Spleen (tissue), 11 donors: Measurements from ENCODE around the gene FBLN1. TPM values are rescaled to one million over a fixed set of nuclear protein-coding genes. Genes with fewer than 3 reads are reported as not detected.

Experiments
- DNase-seq: peaks from one replicate; pipeline ENCODE4 v3.0.0-alpha.2; 2020
- H3K27ac ChIP-seq, 8 donors: fragments of 200-600 bp; sonication (generic) in 7 of 8; 1 replicate in 4 of 8; 2 replicates in 4 of 8; pipeline versions ENCODE4 v1.5.0 to v1.8.0; 2016 to 2021; ENCODE audit warnings: inconsistent platforms in 4 of 8, mild to moderate bottlenecking in 4 of 8, moderate library complexity in 1 of 8
- H3K27me3 ChIP-seq, 7 donors: fragments of 200-600 bp; sonication (generic) in 6 of 7; replicated peaks in 1 of 7; 1 replicate in 4 of 7; 2 replicates in 3 of 7; pipeline versions ENCODE4 v1.5.0 to v1.8.0; 2016 to 2021; ENCODE audit warnings: inconsistent platforms in 3 of 7, mild to moderate bottlenecking in 1 of 7
- H3K36me3 ChIP-seq, 6 donors: fragments of 200-600 bp; sonication (generic) in 5 of 6; 1 replicate in 4 of 6; 2 replicates in 2 of 6; pipeline versions ENCODE4 v1.5.0 to v1.8.0; 2016 to 2021; ENCODE audit warnings: inconsistent platforms in 2 of 6
- H3K4me1 ChIP-seq, 6 donors: fragments of 200-600 bp; sonication (generic) in 5 of 6; 1 replicate in 3 of 6; 2 replicates in 3 of 6; pipeline versions ENCODE4 v1.5.0 to v1.8.0; 2016 to 2021; ENCODE audit warnings: inconsistent platforms in 3 of 6
- H3K4me3 ChIP-seq, 8 donors: fragments of 200-600 bp; sonication (generic) in 7 of 8; 1 replicate in 4 of 8; 2 replicates in 4 of 8; pipeline versions ENCODE4 v1.5.0 to v1.8.0; 2016 to 2021; ENCODE audit warnings: inconsistent platforms in 4 of 8, mild to moderate bottlenecking in 4 of 8, moderate library complexity in 2 of 8
- H3K9me3 ChIP-seq, 8 donors: fragments of 200-600 bp; sonication (generic) in 7 of 8; 1 replicate in 4 of 8; 2 replicates in 4 of 8; pipeline versions ENCODE4 v1.5.0 to v1.8.0; 2016 to 2021; ENCODE audit warnings: inconsistent platforms in 4 of 8
- POLR2A ChIP-seq, 3 donors: fragments of 450-650 bp; IDR thresholded peaks; one replicate each; pipeline ENCODE4 v1.5.1; 2017; ENCODE audit warnings: antibody characterized with exemption in 3 of 3, mild to moderate bottlenecking in 1 of 3
- POLR2AphosphoS5 ChIP-seq, 3 donors: sonication (generic); formaldehyde crosslinking; IDR thresholded peaks; one replicate each; pipeline ENCODE4 v1.5.1; 2017; ENCODE audit warnings: antibody characterized with exemption in 3 of 3
- WGBS, 5 donors: extraction: QIAGEN DNeasy Blood & Tissue Kit in 3 of 5; methylation state at CpG; one replicate each; pipeline versions ENCODE4 v1.1.5 to v1.1.7; 2013 to 2018; 5-methylcytosine and 5-hydroxymethylcytosine counted together
- intact Hi-C: fragments of 100-400 bp; cut with DNase I; formaldehyde crosslinking; loops from one replicate; pipeline ENCODE4 v1.15.0; 2023; ENCODE audit warnings: low total_unique reads
- polyA plus RNA-seq, 3 donors: library from polyadenylated mRNA; stranded (reverse); fragments of 200-250 nt; gene quantifications; one replicate each; pipeline ENCODE4 v1.2.1, GENCODE V29; 2013
- total RNA-seq, 7 donors: library from RNA; depleted of rRNA in 3 of 7; stranded (reverse); fragments of >200 nt in 3 of 7; fragmentation: NEBNext Ultra II Directional in 4 of 7; extraction: Animal tissue kit (Norgen Biotek cat#: 25700) in 4 of 7; gene quantifications; one replicate each; pipeline versions ENCODE4 v1.1.0 to v1.2.1, GENCODE V29; 2016 to 2021
- TF ChIP-seq, protein P1 (sequence below), 11 experiments: fragments of 200-600 bp in 7 of 11; fragments of 450-650 bp in 4 of 11; sonication (generic) in 4 of 11; IDR thresholded peaks in 8 of 11; conservative IDR thresholded peaks in 3 of 11; 1 replicate in 7 of 11; 2 replicates in 4 of 11; pipeline versions ENCODE4 v1.4.0 to v1.8.0; 2016 to 2021; ENCODE audit warnings: antibody characterized with exemption in 11 of 11, inconsistent platforms in 4 of 11, mild to moderate bottlenecking in 1 of 11
- donor health status: healthy with polysubstance abuse.
- donor health status: DM: no; HTN: no; CAD: no; lungs with moderate emphysema.
- donor health status: DM: no; HTN: no; CAD: no.
- donor health status: Bipolar disorder and iron deficiency.
- donor health status: healthy.
- donor health status: DM: no; HTN: no; CAD: no.
- donor health status: DM: yes; HTN: yes; CAD: no.

Gene FBLN1
- total and polyA plus RNA-seq, 10 donors = 1.9 to 20.3 (median 11.0) TPM

DNA sequence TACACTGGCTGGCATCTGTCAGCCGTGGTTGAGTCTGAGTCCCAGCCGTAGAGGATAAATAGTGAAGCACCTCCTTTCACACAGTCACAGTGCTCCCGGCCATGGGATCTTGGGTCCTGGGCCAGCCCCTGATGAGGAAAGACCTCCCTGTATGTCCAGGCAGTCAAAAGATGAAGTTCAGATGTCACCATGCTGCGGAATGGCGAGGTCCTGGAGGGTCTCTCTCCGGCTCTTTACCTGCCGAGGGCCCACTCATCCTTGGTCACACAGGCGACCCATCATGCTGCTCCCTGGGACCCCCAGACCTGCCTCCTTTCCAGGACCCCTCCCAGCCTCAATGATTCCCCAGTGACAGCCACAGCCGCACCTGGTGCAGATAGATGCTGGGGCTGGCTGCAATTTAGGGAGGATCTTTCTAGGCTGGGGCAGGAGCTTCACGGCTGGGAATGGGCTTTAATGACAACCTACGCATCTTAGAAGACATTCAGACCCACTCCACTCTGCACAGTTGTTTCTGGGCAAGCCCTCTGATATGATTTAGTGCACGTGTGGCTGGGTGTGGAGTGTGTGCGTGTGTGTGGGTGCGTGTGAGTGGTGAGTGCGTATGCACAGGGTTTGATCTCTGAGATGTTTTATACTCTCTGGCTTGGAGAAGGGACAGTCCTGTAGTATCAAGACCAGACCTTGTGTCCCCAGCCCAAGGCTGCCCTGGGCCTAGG, 79.7 kb downstream of the FBLN1 start:
- H3K36me3 ChIP-seq = no peaks in the 10 kb centered on the region
- whole genome bisulfite sequencing, 5 donors = 75 to 92% (median 80%) methylated on average over 13 to 15 of the region's 15 CpGs
- intact Hi-C loops = no loop called here
- TF ChIP-seq, protein P1, sequence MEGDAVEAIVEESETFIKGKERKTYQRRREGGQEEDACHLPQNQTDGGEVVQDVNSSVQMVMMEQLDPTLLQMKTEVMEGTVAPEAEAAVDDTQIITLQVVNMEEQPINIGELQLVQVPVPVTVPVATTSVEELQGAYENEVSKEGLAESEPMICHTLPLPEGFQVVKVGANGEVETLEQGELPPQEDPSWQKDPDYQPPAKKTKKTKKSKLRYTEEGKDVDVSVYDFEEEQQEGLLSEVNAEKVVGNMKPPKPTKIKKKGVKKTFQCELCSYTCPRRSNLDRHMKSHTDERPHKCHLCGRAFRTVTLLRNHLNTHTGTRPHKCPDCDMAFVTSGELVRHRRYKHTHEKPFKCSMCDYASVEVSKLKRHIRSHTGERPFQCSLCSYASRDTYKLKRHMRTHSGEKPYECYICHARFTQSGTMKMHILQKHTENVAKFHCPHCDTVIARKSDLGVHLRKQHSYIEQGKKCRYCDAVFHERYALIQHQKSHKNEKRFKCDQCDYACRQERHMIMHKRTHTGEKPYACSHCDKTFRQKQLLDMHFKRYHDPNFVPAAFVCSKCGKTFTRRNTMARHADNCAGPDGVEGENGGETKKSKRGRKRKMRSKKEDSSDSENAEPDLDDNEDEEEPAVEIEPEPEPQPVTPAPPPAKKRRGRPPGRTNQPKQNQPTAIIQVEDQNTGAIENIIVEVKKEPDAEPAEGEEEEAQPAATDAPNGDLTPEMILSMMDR (IDR thresholded peaks at IDR 0.05 in 8 of 11, conservative IDR thresholded peaks at IDR 0.05 in 3 of 11) = no peak
- TF ChIP-seq POLR2A (IDR thresholded peaks at IDR 0.05) (no peak), POLR2AphosphoS5 (IDR thresholded peaks at IDR 0.05) (no peak)
- peaks cover 0 to 21% (median 6%) of the 10 kb centered on the region in 7 donors for H3K27me3 ChIP-seq
- H3K4me1 ChIP-seq = peaks cover 4 to 23% (median 7%) of the 10 kb centered on the region in 6 donors
- H3K4me3 ChIP-seq = no peak overlapping the region
- DNase-seq = peak; percentile 36
- peaks cover 0 to 3% (median 0%) of the 10 kb centered on the region in 8 donors for H3K9me3 ChIP-seq
- no peak overlapping the region for H3K27ac ChIP-seq

DNA sequence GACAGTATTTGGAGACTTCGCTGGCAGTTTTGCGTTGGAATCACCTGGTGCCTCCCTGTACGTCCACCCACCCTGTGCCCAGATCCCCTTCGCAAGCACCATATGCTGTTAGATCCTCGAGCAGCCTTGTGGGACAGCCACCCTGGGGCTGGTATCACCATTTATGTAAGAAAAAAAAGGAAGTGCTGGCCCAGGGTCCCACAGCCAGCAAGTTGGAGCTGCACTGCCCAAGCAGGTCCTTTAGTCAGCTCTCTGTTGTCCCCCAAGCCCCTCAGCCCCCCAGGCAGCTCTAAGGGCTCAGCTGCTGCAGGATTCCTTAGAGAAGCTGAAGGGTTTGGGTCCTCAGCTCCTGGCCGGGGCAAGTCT, 80.3 kb downstream of the FBLN1 start:
- peaks cover 0 to 22% (median 6%) of the 10 kb centered on the region in 7 donors for H3K27me3 ChIP-seq
- H3K36me3 ChIP-seq = no peaks in the 10 kb centered on the region
- H3K4me1 ChIP-seq = peaks cover under 1 to 19% (median 3%) of the 10 kb centered on the region in 6 donors
- H3K9me3 ChIP-seq = peaks cover 0 to 3% (median 0%) of the 10 kb centered on the region in 8 donors
- TF ChIP-seq POLR2A (IDR thresholded peaks at IDR 0.05) (no peak), POLR2AphosphoS5 (IDR thresholded peaks at IDR 0.05) (no peak)
- TF ChIP-seq, protein P1 (IDR thresholded peaks at IDR 0.05 in 8 of 11, conservative IDR thresholded peaks at IDR 0.05 in 3 of 11) = no peak
- intact Hi-C loops = no loop called here
- 62 to 88% (median 77%) methylated on average over 4 to 6 of the region's 6 CpGs for WGBS, 5 donors
- peak; percentile 41 for DNase-seq
- H3K4me3 ChIP-seq = no peak overlapping the region
- H3K27ac ChIP-seq = peak overlapping the region in 1 of 8 donors; percentile 38

DNA sequence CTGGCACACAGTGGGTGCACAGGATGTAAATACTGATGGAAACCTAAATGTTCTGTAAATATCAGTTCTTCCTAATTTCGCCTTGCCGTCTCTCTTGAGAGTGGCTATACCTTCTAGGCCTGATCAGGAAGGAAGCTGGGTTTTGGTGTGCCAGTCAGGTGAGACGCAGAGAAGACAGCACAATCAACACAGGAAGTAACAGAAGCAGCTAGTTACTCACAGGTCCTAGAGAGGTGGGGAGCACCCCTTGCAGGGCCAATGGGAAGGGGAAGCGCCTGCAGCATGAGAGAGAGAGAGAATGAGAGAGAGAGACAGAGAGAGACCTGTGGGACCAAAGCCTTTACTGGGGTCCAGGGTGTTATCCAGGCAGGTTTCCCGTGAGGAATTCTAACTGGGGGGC, 80.8 kb downstream of the FBLN1 start:
- TF ChIP-seq POLR2AphosphoS5 (IDR thresholded peaks at IDR 0.05) (no peak), POLR2A (IDR thresholded peaks at IDR 0.05) (no peak)
- TF ChIP-seq, protein P1 (IDR thresholded peaks at IDR 0.05 in 8 of 11, conservative IDR thresholded peaks at IDR 0.05 in 3 of 11) = no peak
- Histone ChIP-seq H3K4me1 (peaks cover 0 to 16% (median 0%) of the 10 kb centered on the region in 6 donors), H3K36me3 (no peaks in the 10 kb centered on the region), H3K27me3 (peaks cover 0 to 22% (median 2%) of the 10 kb centered on the region in 7 donors), H3K4me3 (no peak overlapping the region), H3K9me3 (peaks cover 0 to 3% (median 0%) of the 10 kb centered on the region in 8 donors), H3K27ac (peak overlapping the region in 1 of 8 donors; percentile 38)
- WGBS, 5 donors = 32 to 56% (median 49%) methylated on average over 5 of the region's 5 CpGs
- peak; percentile 45 for DNase-seq
- intact Hi-C loops = no loop called here

DNA sequence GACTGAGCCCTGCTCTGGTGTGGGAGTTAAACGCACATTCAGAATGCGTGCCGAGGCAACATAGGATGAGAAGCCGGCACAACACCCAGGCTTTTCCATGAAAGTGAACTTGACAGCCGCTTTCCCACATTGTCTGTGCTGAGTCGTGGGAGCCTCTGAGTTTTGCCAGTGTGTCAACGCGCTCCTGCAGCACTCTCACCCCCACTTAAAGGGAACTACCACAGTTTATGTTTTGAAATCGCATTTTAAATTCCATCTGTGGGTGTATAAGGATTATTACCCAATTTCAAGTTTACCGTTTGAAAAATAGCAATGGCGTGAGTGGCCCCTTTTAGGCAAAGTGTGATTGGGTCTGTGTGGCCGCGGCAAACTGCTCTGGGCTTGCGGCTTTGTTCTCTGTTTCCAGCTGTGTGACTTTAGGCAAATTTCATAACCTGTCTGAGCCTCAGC, 81.5 kb downstream of the FBLN1 start:
- WGBS, 5 donors = 54 to 82% (median 63%) methylated on average over 14 of the region's 14 CpGs
- Histone ChIP-seq H3K4me1 (peaks cover 0 to 16% (median 0%) of the 10 kb centered on the region in 6 donors), H3K27me3 (peaks cover 0 to 20% (median 0%) of the 10 kb centered on the region in 7 donors), H3K4me3 (no peak overlapping the region), H3K36me3 (no peaks in the 10 kb centered on the region), H3K27ac (peak overlapping the region in 1 of 8 donors; percentile 38), H3K9me3 (peaks cover 0 to 3% (median 0%) of the 10 kb centered on the region in 8 donors)
- intact Hi-C loops = no loop called here
- TF ChIP-seq POLR2A (IDR thresholded peaks at IDR 0.05) = no peak
- TF ChIP-seq, protein P1 (IDR thresholded peaks at IDR 0.05 in 8 of 11, conservative IDR thresholded peaks at IDR 0.05 in 3 of 11) = no peak
- TF ChIP-seq POLR2AphosphoS5 (IDR thresholded peaks at IDR 0.05) = no peak
- DNase-seq = no peak
